ENCODE measurements around the gene P2RY12. TPM values are rescaled to one million over a fixed set of nuclear protein-coding genes. Genes with fewer than 3 reads are reported as not detected.
"Not testable (repeated sequence)": the region's sequence is repeated elsewhere in the genome, so short reads cannot be mapped to it uniquely, and the experiment has no call there.

The P2RY12 gene
- total RNA-seq, 1 donor from 2014 or later: 0.52 TPM

DNA sequence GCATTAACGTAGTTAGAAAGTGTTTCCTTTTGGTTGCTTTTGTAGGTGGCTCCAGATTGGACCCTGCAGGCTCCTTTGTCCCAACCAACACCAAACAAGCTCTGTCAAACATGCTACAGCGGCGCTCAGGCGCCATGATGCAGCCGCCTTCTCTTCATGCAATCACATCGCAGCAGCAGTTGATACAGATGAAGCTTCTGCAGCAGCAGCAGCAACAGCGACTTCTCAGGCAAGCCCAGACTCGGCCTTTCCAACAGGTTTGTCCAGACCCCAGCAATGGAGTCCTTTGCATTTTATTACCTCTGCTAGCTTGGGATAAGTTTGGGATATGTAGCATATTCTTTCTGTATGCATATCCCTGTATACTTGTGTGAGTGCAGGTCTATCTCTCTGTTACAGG, 10.1 kb upstream of the P2RY12 start:
- Histone ChIP-seq H3K36me3 (ENCODE audit: control insufficient read depth in 3 of 3, insufficient read depth in 3 of 3, low read length in 3 of 3) (no peaks in the 10 kb centered on the region), H3K27me3 (ENCODE audit: control insufficient read depth in 3 of 3, insufficient read depth in 3 of 3, low read length in 3 of 3) (no peaks in the 10 kb centered on the region), H3K4me1 (ENCODE audit: control insufficient read depth in 3 of 3, insufficient read depth in 3 of 3, low read length in 3 of 3) (no peaks in the 10 kb centered on the region), H3K9ac (ENCODE audit: low read depth in 1 of 3, low read length in 3 of 3) (no peak overlapping the region), H3K9me3 (ENCODE audit: control insufficient read depth in 3 of 3, low read length in 3 of 3) (no peaks in the 10 kb centered on the region), H3K27ac (ENCODE audit: low read depth, low read length) (no peak overlapping the region), H3K4me3 (ENCODE audit: low read length in 3 of 3) (no peak overlapping the region)

DNA sequence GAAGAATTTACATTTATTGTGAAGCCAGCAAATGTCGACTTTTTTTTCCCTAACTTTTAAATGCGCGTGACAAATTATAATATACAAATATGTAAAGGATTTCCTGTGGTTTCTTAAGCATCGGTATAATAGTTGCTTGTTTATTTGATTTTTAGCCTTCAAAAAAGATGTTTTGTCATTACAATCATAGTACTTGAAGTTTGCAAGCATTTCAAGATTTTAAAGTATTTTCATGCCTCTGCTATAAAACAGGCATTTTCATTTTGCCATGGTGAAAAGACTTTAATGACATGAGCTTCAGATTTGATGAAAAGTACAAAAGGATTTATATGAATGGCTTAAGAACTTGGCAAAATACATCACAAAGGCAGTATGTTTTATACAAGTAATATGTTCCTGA, 9.4 kb upstream of the P2RY12 start:
- H3K9ac ChIP-seq (ENCODE audit: low read depth in 1 of 3, low read length in 3 of 3): no peak overlapping the region
- no peaks in the 10 kb centered on the region for H3K9me3 ChIP-seq (ENCODE audit: control insufficient read depth in 3 of 3, low read length in 3 of 3)
- no peak overlapping the region for H3K27ac ChIP-seq (ENCODE audit: low read depth, low read length)
- H3K27me3 ChIP-seq (ENCODE audit: control insufficient read depth in 3 of 3, insufficient read depth in 3 of 3, low read length in 3 of 3): no peaks in the 10 kb centered on the region
- no peak overlapping the region for H3K4me3 ChIP-seq (ENCODE audit: low read length in 3 of 3)
- no peaks in the 10 kb centered on the region for H3K36me3 ChIP-seq (ENCODE audit: control insufficient read depth in 3 of 3, insufficient read depth in 3 of 3, low read length in 3 of 3)
- no peaks in the 10 kb centered on the region for H3K4me1 ChIP-seq (ENCODE audit: control insufficient read depth in 3 of 3, insufficient read depth in 3 of 3, low read length in 3 of 3)

GRCh38 chr3:151393146-151393830, 8.7 kb upstream of the P2RY12 start:
- Histone ChIP-seq H3K9me3 (ENCODE audit: control insufficient read depth in 3 of 3, low read length in 3 of 3) (no peaks in the 10 kb centered on the region), H3K9ac (ENCODE audit: low read depth in 1 of 3, low read length in 3 of 3) (no peak overlapping the region), H3K27ac (ENCODE audit: low read depth, low read length) (no peak overlapping the region), H3K4me1 (ENCODE audit: control insufficient read depth in 3 of 3, insufficient read depth in 3 of 3, low read length in 3 of 3) (no peaks in the 10 kb centered on the region), H3K27me3 (ENCODE audit: control insufficient read depth in 3 of 3, insufficient read depth in 3 of 3, low read length in 3 of 3) (no peaks in the 10 kb centered on the region), H3K36me3 (ENCODE audit: control insufficient read depth in 3 of 3, insufficient read depth in 3 of 3, low read length in 3 of 3) (no peaks in the 10 kb centered on the region), H3K4me3 (ENCODE audit: low read length in 3 of 3) (no peak overlapping the region)

DNA sequence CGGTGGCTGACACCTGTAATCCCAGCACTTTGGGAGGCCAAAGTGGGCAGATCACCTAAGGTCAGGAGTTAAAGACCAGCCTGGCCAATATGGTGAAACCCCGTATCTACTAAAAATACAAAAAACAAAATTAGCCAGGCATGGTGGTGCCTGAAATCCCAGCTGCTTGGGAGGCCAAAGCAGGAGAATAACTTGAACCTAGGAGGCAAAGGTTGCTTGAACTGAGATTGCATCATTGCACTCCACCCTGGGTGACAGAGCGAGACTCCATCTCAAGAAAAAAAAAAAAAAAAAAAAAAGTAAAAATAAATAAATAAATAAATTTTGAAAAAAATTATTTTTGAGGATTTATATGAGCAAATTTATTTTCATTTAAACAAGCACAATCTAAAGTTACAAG, 7.6 kb upstream of the P2RY12 start:
- H3K4me1 ChIP-seq (ENCODE audit: control insufficient read depth in 3 of 3, insufficient read depth in 3 of 3, low read length in 3 of 3); H3K9me3 ChIP-seq (ENCODE audit: control insufficient read depth in 3 of 3, low read length in 3 of 3); H3K36me3 ChIP-seq (ENCODE audit: control insufficient read depth in 3 of 3, insufficient read depth in 3 of 3, low read length in 3 of 3); H3K9ac ChIP-seq (ENCODE audit: low read depth in 1 of 3, low read length in 3 of 3); H3K4me3 ChIP-seq (ENCODE audit: low read length in 3 of 3); H3K27me3 ChIP-seq (ENCODE audit: control insufficient read depth in 3 of 3, insufficient read depth in 3 of 3, low read length in 3 of 3); H3K27ac ChIP-seq (ENCODE audit: low read depth, low read length): not testable (repeated sequence)

- H3K4me1 ChIP-seq (ENCODE audit: control insufficient read depth in 3 of 3, insufficient read depth in 3 of 3, low read length in 3 of 3): no peaks in the 10 kb centered on the region
- H3K27ac ChIP-seq (ENCODE audit: low read depth, low read length): no peak overlapping the region
- H3K36me3 ChIP-seq (ENCODE audit: control insufficient read depth in 3 of 3, insufficient read depth in 3 of 3, low read length in 3 of 3): no peaks in the 10 kb centered on the region
- no peaks in the 10 kb centered on the region for H3K27me3 ChIP-seq (ENCODE audit: control insufficient read depth in 3 of 3, insufficient read depth in 3 of 3, low read length in 3 of 3)
- H3K9me3 ChIP-seq (ENCODE audit: control insufficient read depth in 3 of 3, low read length in 3 of 3): no peaks in the 10 kb centered on the region
- no peak overlapping the region for H3K9ac ChIP-seq (ENCODE audit: low read depth in 1 of 3, low read length in 3 of 3)
- no peak overlapping the region for H3K4me3 ChIP-seq (ENCODE audit: low read length in 3 of 3)
Observed at GRCh38 chr3:151391720-151392119, 7.2 kb upstream of the P2RY12 start.

- no peaks in the 10 kb centered on the region for H3K9me3 ChIP-seq (ENCODE audit: control insufficient read depth in 3 of 3, low read length in 3 of 3)
- H3K36me3 ChIP-seq (ENCODE audit: control insufficient read depth in 3 of 3, insufficient read depth in 3 of 3, low read length in 3 of 3): no peaks in the 10 kb centered on the region
- H3K9ac ChIP-seq (ENCODE audit: low read depth in 1 of 3, low read length in 3 of 3): no peak overlapping the region
- H3K27ac ChIP-seq (ENCODE audit: low read depth, low read length): no peak overlapping the region
- H3K27me3 ChIP-seq (ENCODE audit: control insufficient read depth in 3 of 3, insufficient read depth in 3 of 3, low read length in 3 of 3): no peaks in the 10 kb centered on the region
- H3K4me1 ChIP-seq (ENCODE audit: control insufficient read depth in 3 of 3, insufficient read depth in 3 of 3, low read length in 3 of 3): no peaks in the 10 kb centered on the region
- no peak overlapping the region for H3K4me3 ChIP-seq (ENCODE audit: low read length in 3 of 3)
Observed at GRCh38 chr3:151387842-151388241, 3.3 kb upstream of the P2RY12 start.

GRCh38 chr3:151387432-151387831, 2.9 kb upstream of the P2RY12 start:
- Histone ChIP-seq H3K9ac (ENCODE audit: low read depth in 1 of 3, low read length in 3 of 3) (no peak overlapping the region), H3K4me1 (ENCODE audit: control insufficient read depth in 3 of 3, insufficient read depth in 3 of 3, low read length in 3 of 3) (no peaks in the 10 kb centered on the region), H3K9me3 (ENCODE audit: control insufficient read depth in 3 of 3, low read length in 3 of 3) (no peaks in the 10 kb centered on the region), H3K36me3 (ENCODE audit: control insufficient read depth in 3 of 3, insufficient read depth in 3 of 3, low read length in 3 of 3) (no peaks in the 10 kb centered on the region), H3K27me3 (ENCODE audit: control insufficient read depth in 3 of 3, insufficient read depth in 3 of 3, low read length in 3 of 3) (no peaks in the 10 kb centered on the region), H3K27ac (ENCODE audit: low read depth, low read length) (no peak overlapping the region), H3K4me3 (ENCODE audit: low read length in 3 of 3) (no peak overlapping the region)

DNA sequence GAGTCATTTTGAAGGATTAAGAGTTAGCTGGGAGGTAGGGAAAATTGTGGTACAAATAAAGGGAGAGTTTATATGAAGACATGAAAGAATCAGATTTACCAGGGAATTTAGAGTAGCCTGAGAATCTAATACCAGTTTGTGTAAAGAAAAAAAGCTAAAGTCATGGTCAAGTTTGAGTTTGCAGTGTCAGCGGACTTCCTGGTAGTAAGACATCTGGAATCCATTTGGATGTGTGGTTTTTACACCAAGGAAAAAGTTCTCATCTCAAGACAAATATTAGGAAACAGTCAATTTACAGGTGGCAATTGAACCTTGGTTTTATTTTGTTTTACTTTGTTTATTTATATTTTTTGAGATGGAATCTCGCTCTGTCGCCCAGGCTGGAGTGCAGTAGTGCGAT, 1.5 kb upstream of the P2RY12 start:
- H3K9me3 ChIP-seq (ENCODE audit: control insufficient read depth in 3 of 3, low read length in 3 of 3): no peaks in the 10 kb centered on the region
- H3K27me3 ChIP-seq (ENCODE audit: control insufficient read depth in 3 of 3, insufficient read depth in 3 of 3, low read length in 3 of 3): no peaks in the 10 kb centered on the region
- H3K4me1 ChIP-seq (ENCODE audit: control insufficient read depth in 3 of 3, insufficient read depth in 3 of 3, low read length in 3 of 3): no peaks in the 10 kb centered on the region
- H3K27ac ChIP-seq (ENCODE audit: low read depth, low read length): no peak overlapping the region
- no peak overlapping the region for H3K9ac ChIP-seq (ENCODE audit: low read depth in 1 of 3, low read length in 3 of 3)
- H3K36me3 ChIP-seq (ENCODE audit: control insufficient read depth in 3 of 3, insufficient read depth in 3 of 3, low read length in 3 of 3): no peaks in the 10 kb centered on the region
- H3K4me3 ChIP-seq (ENCODE audit: low read length in 3 of 3): no peak overlapping the region

- H3K27me3 ChIP-seq (ENCODE audit: control insufficient read depth in 3 of 3, insufficient read depth in 3 of 3, low read length in 3 of 3): no peaks in the 10 kb centered on the region
- H3K9ac ChIP-seq (ENCODE audit: low read depth in 1 of 3, low read length in 3 of 3): no peak overlapping the region
- H3K4me3 ChIP-seq (ENCODE audit: low read length in 3 of 3): peak overlapping the region in 1 of 3 donors; percentile 46
- no peak overlapping the region for H3K27ac ChIP-seq (ENCODE audit: low read depth, low read length)
- no peaks in the 10 kb centered on the region for H3K9me3 ChIP-seq (ENCODE audit: control insufficient read depth in 3 of 3, low read length in 3 of 3)
- no peaks in the 10 kb centered on the region for H3K4me1 ChIP-seq (ENCODE audit: control insufficient read depth in 3 of 3, insufficient read depth in 3 of 3, low read length in 3 of 3)
- H3K36me3 ChIP-seq (ENCODE audit: control insufficient read depth in 3 of 3, insufficient read depth in 3 of 3, low read length in 3 of 3): no peaks in the 10 kb centered on the region
Observed at GRCh38 chr3:151383956-151384355, 597 bp downstream of the P2RY12 start.

DNA sequence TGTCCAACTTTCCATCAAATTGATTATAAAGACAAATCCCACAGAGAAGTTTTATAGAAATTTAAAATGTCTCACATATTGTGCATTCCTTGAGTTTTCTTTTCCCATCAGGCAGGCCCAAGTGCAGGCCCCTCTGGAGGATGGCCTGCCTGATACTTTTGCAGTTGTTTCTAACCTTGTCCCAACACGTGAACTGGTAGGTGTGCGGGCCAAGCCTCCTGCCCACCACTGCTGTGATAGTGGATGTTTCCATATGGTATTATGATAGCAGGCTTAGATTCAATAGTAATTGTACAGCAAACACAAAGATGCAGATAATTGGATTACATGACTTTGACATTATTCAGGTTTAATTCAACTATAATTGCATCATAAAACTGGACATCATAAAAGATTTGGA, 1.4 kb downstream of the P2RY12 start:
- Histone ChIP-seq H3K4me3 (ENCODE audit: low read length in 3 of 3) (no peak overlapping the region), H3K36me3 (ENCODE audit: control insufficient read depth in 3 of 3, insufficient read depth in 3 of 3, low read length in 3 of 3) (no peaks in the 10 kb centered on the region), H3K9ac (ENCODE audit: low read depth in 1 of 3, low read length in 3 of 3) (no peak overlapping the region), H3K27ac (ENCODE audit: low read depth, low read length) (no peak overlapping the region), H3K9me3 (ENCODE audit: control insufficient read depth in 3 of 3, low read length in 3 of 3) (no peaks in the 10 kb centered on the region), H3K27me3 (ENCODE audit: control insufficient read depth in 3 of 3, insufficient read depth in 3 of 3, low read length in 3 of 3) (no peaks in the 10 kb centered on the region), H3K4me1 (ENCODE audit: control insufficient read depth in 3 of 3, insufficient read depth in 3 of 3, low read length in 3 of 3) (no peaks in the 10 kb centered on the region)
